Heart right ventricle (tissue), 16 donors: ENCODE data around the gene GPI. TPM values are rescaled to one million over a fixed set of nuclear protein-coding genes. Genes with fewer than 3 reads are reported as not detected.
"Not testable (repeated sequence)": the region's sequence is repeated elsewhere in the genome, so short reads cannot be mapped to it uniquely, and the experiment has no call there.

Experiments used
- ATAC-seq, 8 donors: fragments of 200-7000 bp; cut with Tn5 transposase; one replicate each; pipeline ENCODE4 v1.9.1; 2020; ENCODE audit warnings: mild to moderate bottlenecking in 8 of 8, moderate library complexity in 8 of 8, moderate number of reproducible peaks in 1 of 8
- DNase-seq, 2 donors: peaks; one replicate each; pipeline ENCODE4 v3.0.0-alpha.2; 2020
- H3K27ac ChIP-seq, 10 donors: fragments of 200-600 bp; sonication (generic) in 2 of 10; one replicate each; pipeline versions ENCODE4 v1.5.0 to v1.8.0; 2020 to 2022; ENCODE audit warnings: mild to moderate bottlenecking in 3 of 10
- H3K27me3 ChIP-seq, 7 donors: fragments of 200-600 bp; one replicate each; pipeline ENCODE4 v1.8.0; 2021 to 2022; ENCODE audit warnings: mild to moderate bottlenecking in 2 of 7
- H3K36me3 ChIP-seq, 9 donors: fragments of 200-600 bp; sonication (generic) in 1 of 9; one replicate each; pipeline versions ENCODE4 v1.5.0 to v1.8.0; 2020 to 2022; ENCODE audit warnings: mild to moderate bottlenecking in 2 of 9
- H3K4me1 ChIP-seq, 9 donors: fragments of 200-600 bp; sonication (generic) in 1 of 9; one replicate each; pipeline versions ENCODE4 v1.5.0 to v1.8.0; 2020 to 2022; ENCODE audit warnings: mild to moderate bottlenecking in 4 of 9
- H3K4me3 ChIP-seq, 10 donors: fragments of 200-600 bp; sonication (generic) in 2 of 10; one replicate each; pipeline versions ENCODE4 v1.5.0 to v1.8.0; 2020 to 2022; ENCODE audit warnings: mild to moderate bottlenecking in 7 of 10, moderate library complexity in 2 of 10
- H3K9me3 ChIP-seq, 11 donors: fragments of 200-600 bp in 10 of 11; sonication (generic) in 2 of 11; one replicate each; pipeline versions ENCODE4 v1.5.0 to v1.8.0; 2013 to 2022; ENCODE audit warnings: mild to moderate bottlenecking in 2 of 11, control low read depth in 1 of 11, moderate library complexity in 1 of 11
- WGBS, 2 donors: extraction: QIAGEN DNeasy Blood & Tissue Kit; methylation state at CpG; one replicate each; pipeline ENCODE4 v1.1.7; 2013; ENCODE audit warnings: inconsistent platforms in 1 of 2; 5-methylcytosine and 5-hydroxymethylcytosine counted together
- intact Hi-C, 10 donors: fragments of 100-400 bp; cut with DNase I; formaldehyde crosslinking; loops; one replicate each; pipeline versions ENCODE4 v1.11.1 to v1.14.2; 2022
- polyA plus RNA-seq, 2 donors: library from polyadenylated mRNA; stranded (reverse); fragments of 200-250 nt; gene quantifications; one replicate each; pipeline ENCODE4 v1.2.3, GENCODE V29; 2013
- total RNA-seq, 10 donors: library from RNA; stranded (reverse); fragmentation: NEBNext Ultra II Directional in 3 of 10; extraction: Animal tissue kit (Norgen Biotek cat#: 25700) in 3 of 10; gene quantifications; one replicate each; pipeline versions ENCODE4 v1.2.1 to v1.2.4, GENCODE V29; 2021 to 2023
- TF ChIP-seq, protein P1 (sequence below), 9 donors: fragments of 200-600 bp; sonication (generic) in 2 of 9; IDR thresholded peaks; one replicate each; pipeline versions ENCODE4 v1.5.0 to v1.8.0; 2021 to 2022; ENCODE audit warnings: antibody characterized with exemption in 9 of 9, mild to moderate bottlenecking in 5 of 9, moderate library complexity in 1 of 9
- donor health status: Arrhythmogenic right ventricular cardiomyopathy.
- donor health status: ischemic (EF 13 %, LVEDD 7.1; RV severe dilation, severe dysfunction).
- donor health status: healthy with polysubstance abuse.
- donor health status: DM: no; HTN: yes; CAD: no.
- donor health status: DM: no; HTN: no; CAD: no.
- donor health status: ischemic (EF 25% LVEDD 6.9; RV normal size, moderate dysfunction).
- donor health status: ischemic (EF 25% LVEDD 5.7; RV mildly dilated, moderate dysfunction).
- donor health status: healthy.
- donor health status: DM: yes; HTN: yes; CAD: no.
- donor health status: Ischemic cardiomyopathy.
- donor health status: ischemic (EF 35%, LVEDD 5.7; RV mildly dilated, moderate dysfunction).
- donor health status: nonischemic (EF 11% LVEDD 7.7; RV severe dilation, severe dysfunction).
- donor health status: DM: yes; HTN: yes; CAD: no.
- donor health status: PGD.
- donor health status: ischemic (EF 29% LVEDD 5.4; RV normal size, mild dysfunction).
- donor health status: nonischemic (EF 23%, LVEDD 6.1; RV moderate dilation, normal function).

The GPI gene
- total and polyA plus RNA-seq, 12 donors: 178 to 711 (median 558) TPM

DNA sequence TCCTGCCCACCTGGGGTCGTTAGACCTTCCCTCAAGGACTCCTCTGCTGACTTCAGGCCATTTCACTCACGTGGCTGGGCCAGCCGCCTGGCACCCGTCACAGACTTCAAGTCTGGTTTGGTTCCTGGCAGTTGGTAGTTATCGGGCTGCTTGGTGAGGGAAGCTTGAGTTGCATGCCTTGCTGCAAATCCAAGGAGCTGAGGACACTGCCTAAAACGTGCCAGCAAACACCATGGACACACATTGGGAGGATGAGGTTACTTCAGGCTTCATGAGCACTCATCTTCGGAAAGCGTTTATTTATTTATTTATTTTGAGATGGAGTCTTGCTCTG lies 2.6 kb downstream of the GPI start:
- H3K4me1 ChIP-seq: peaks cover 17 to 65% (median 51%) of the 10 kb centered on the region in 9 donors
- DNase-seq (no peak), ATAC-seq (no peak)
- H3K9me3 ChIP-seq: no peaks in the 10 kb centered on the region
- H3K27me3 ChIP-seq: no peaks in the 10 kb centered on the region
- H3K36me3 ChIP-seq: peaks cover 0 to 66% (median 40%) of the 10 kb centered on the region in 9 donors
- TF ChIP-seq, protein P1, sequence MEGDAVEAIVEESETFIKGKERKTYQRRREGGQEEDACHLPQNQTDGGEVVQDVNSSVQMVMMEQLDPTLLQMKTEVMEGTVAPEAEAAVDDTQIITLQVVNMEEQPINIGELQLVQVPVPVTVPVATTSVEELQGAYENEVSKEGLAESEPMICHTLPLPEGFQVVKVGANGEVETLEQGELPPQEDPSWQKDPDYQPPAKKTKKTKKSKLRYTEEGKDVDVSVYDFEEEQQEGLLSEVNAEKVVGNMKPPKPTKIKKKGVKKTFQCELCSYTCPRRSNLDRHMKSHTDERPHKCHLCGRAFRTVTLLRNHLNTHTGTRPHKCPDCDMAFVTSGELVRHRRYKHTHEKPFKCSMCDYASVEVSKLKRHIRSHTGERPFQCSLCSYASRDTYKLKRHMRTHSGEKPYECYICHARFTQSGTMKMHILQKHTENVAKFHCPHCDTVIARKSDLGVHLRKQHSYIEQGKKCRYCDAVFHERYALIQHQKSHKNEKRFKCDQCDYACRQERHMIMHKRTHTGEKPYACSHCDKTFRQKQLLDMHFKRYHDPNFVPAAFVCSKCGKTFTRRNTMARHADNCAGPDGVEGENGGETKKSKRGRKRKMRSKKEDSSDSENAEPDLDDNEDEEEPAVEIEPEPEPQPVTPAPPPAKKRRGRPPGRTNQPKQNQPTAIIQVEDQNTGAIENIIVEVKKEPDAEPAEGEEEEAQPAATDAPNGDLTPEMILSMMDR (IDR thresholded peaks at IDR 0.05): no peak
- H3K4me3 ChIP-seq: peak overlapping the region in 1 of 10 donors; percentile 5
- 61 to 71% methylated on average over 8 of the region's 8 CpGs for WGBS, 2 donors
- peak overlapping the region in 4 of 10 donors; percentile 22 to 97 (median 36) for H3K27ac ChIP-seq
- intact Hi-C loops: loop anchor here in 1 of 10 donors (5.0 kb wide), 1 partner anchor 60 kb away; the partner anchor contains the start of gene UBA2

DNA sequence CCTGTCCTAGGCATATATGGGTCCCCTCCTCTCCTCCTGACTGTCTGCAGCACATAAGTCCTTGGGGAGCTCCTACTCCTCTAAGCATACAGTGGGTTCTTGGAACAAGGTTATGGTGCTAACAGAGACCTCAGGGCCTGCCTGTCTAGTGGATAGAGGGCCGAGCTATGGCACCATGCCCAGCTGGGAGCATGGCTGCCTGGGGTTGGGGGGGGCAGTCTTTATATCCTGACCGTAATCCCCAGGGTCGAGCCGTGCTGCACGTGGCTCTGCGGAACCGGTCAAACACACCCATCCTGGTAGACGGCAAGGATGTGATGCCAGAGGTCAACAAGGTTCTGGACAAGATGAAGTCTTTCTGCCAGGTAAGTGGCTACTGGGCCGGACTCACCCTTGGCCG lies 3.3 kb downstream of the GPI start:
- Histone ChIP-seq H3K36me3 (peaks cover 0 to 73% (median 40%) of the 10 kb centered on the region in 9 donors), H3K9me3 (no peaks in the 10 kb centered on the region), H3K27me3 (no peaks in the 10 kb centered on the region), H3K27ac (peak overlapping the region in 4 of 10 donors; percentile 22 to 62 (median 38)), H3K4me3 (no peak overlapping the region), H3K4me1 (peaks cover 17 to 65% (median 51%) of the 10 kb centered on the region in 9 donors)
- no peak for DNase-seq
- ATAC-seq: no peak
- intact Hi-C loops: loop anchor here in 1 of 10 donors (5.0 kb wide), 1 partner anchor 59 kb away; the partner anchor contains the start of gene UBA2
- WGBS, 2 donors: 42 to 57% methylated on average over 10 of the region's 10 CpGs
- TF ChIP-seq, protein P1 (IDR thresholded peaks at IDR 0.05): no peak

DNA sequence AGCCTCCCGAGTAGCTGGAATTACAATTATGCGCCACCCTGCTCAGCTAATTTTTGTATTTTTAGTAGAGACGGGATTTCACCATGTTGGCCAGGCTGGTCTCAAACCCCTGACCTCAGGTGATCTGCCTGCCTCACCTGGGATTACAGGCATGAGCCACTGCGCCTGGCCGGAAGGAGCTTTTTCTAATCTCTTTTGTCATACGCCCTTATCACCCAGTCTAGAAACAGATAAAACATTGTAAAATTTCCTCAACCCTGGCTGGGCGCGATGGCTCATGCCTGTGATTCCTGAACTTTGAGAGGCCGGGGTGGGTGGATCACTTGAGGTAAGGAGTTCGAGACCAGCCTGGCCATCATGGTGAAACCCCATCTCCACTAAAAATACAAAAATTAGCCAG lies 4.2 kb downstream of the GPI start:
- H3K27me3 ChIP-seq, ATAC-seq, H3K9me3 ChIP-seq, DNase-seq, H3K4me3 ChIP-seq: not testable (repeated sequence)
- Histone ChIP-seq H3K36me3 (peaks cover 0 to 82% (median 40%) of the 10 kb centered on the region in 9 donors), H3K27ac (peak overlapping the region in 2 of 10 donors; percentile 9 to 22), H3K4me1 (peaks cover 17 to 65% (median 51%) of the 10 kb centered on the region in 9 donors)
- intact Hi-C loops: loop anchor here in 1 of 10 donors (5.0 kb wide), 1 partner anchor 58 kb away; the partner anchor contains the start of gene UBA2
- 82 to 86% methylated on average over 10 of the region's 10 CpGs for WGBS, 2 donors

DNA sequence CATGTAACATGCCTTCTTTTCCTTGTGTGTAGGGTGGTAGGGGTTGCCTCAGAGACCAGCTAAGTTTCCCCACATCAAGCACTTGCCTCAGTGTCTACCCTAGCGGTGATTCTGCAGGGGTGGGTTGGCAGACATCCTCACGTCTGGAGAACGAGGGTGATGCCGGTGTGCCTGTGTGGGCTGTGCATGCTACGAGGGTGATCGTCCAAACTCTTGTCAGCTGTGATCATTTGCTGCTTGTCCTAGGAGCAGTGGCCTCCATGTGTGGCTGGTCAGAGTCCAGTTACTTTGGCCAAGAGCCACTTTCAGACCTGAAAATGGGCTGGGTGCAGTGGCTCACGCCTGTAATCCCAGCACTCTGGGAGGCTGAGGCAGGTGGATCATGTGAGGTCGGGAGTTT lies 5.1 kb downstream of the GPI start:
- Histone ChIP-seq H3K9me3 (no peaks in the 10 kb centered on the region), H3K4me3 (no peak overlapping the region), H3K27me3 (no peaks in the 10 kb centered on the region), H3K27ac (peak overlapping the region in 2 of 10 donors; percentile 5 to 9), H3K36me3 (peaks cover 0 to 91% (median 48%) of the 10 kb centered on the region in 9 donors), H3K4me1 (peaks cover 17 to 60% (median 47%) of the 10 kb centered on the region in 9 donors)
- WGBS, 2 donors: 52 to 69% methylated on average over 8 of the region's 8 CpGs
- intact Hi-C loops: no loop called here
- TF ChIP-seq, protein P1 (IDR thresholded peaks at IDR 0.05): no peak
- no peak for ATAC-seq
- DNase-seq: no peak

DNA sequence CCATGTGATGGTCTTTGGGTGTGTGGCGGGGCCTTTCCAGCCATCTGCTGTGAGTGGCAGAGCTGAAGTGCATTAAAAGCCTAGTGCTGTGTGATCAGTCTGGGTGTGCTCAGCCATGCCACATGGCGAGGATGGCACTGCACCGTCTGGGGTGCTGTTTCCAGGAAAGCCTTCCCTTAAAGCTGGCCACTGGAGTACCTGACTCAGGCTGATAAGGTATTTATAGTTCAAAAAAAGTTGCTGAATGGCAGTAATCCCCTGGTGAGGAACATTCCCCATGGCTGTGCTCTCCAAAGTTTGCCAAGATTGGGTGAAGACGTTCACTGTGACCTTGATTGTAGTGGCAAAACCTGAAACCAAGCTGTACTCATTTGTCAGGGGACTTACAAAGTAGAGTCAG lies 6.0 kb downstream of the GPI start:
- no peak for DNase-seq
- H3K4me3 ChIP-seq: no peak overlapping the region
- WGBS, 2 donors: 48 to 67% methylated on average over 4 of the region's 4 CpGs
- intact Hi-C loops: no loop called here
- no peaks in the 10 kb centered on the region for H3K27me3 ChIP-seq
- H3K36me3 ChIP-seq: peaks cover 0 to 100% (median 54%) of the 10 kb centered on the region in 9 donors
- ATAC-seq: peak in 6 of 8 donors; percentile 15 to 80 (median 60)
- TF ChIP-seq, protein P1 (IDR thresholded peaks at IDR 0.05): no peak
- H3K9me3 ChIP-seq: no peaks in the 10 kb centered on the region
- H3K4me1 ChIP-seq: peaks cover 15 to 57% (median 44%) of the 10 kb centered on the region in 9 donors
- peak overlapping the region in 5 of 10 donors; percentile 1 to 56 (median 23) for H3K27ac ChIP-seq
